Sigmoid colon (tissue), 7 donors: ENCODE measurements around the gene IPMK. TPM values are rescaled to one million over a fixed set of nuclear protein-coding genes. Genes with fewer than 3 reads are reported as not detected.

Experiments used
- DNase-seq: peaks from one replicate; pipeline ENCODE4 v3.0.0-alpha.2; 2019
- H3K27ac ChIP-seq, 4 donors: fragments of 200-600 bp; sonication (generic); one replicate each; pipeline ENCODE4 v1.5.1; 2016 to 2019; ENCODE audit warnings: mild to moderate bottlenecking in 1 of 4
- H3K27me3 ChIP-seq, 3 donors: fragments of 200-600 bp; sonication (generic); one replicate each; pipeline ENCODE4 v1.5.1; 2019; ENCODE audit warnings: mild to moderate bottlenecking in 1 of 3
- H3K36me3 ChIP-seq, 4 donors: fragments of 200-600 bp; sonication (generic); one replicate each; pipeline ENCODE4 v1.5.1; 2016 to 2019
- H3K4me1 ChIP-seq, 4 donors: fragments of 200-600 bp; sonication (generic); one replicate each; pipeline ENCODE4 v1.5.1; 2017 to 2019
- H3K4me3 ChIP-seq, 4 donors: fragments of 200-600 bp; sonication (generic); one replicate each; pipeline ENCODE4 v1.5.1; 2017 to 2019; ENCODE audit warnings: mild to moderate bottlenecking in 2 of 4, moderate library complexity in 1 of 4
- H3K9me3 ChIP-seq, 4 donors: fragments of 200-600 bp in 3 of 4; sonication (generic) in 3 of 4; one replicate each; pipeline versions ENCODE4 v1.5.1 to v1.6.1; 2013 to 2019
- EP300 ChIP-seq, 4 donors: sonication (generic); formaldehyde crosslinking; IDR thresholded peaks; one replicate each; pipeline ENCODE4 v1.6.1; 2017; ENCODE audit warnings: antibody characterized with exemption in 4 of 4
- POLR2A ChIP-seq, 2 donors: fragments of 450-650 bp; IDR thresholded peaks; one replicate each; pipeline ENCODE4 v1.6.1; 2016; ENCODE audit warnings: antibody characterized with exemption in 2 of 2, mild to moderate bottlenecking in 2 of 2, moderate library complexity in 2 of 2
- POLR2AphosphoS5 ChIP-seq, 4 donors: sonication (generic); formaldehyde crosslinking; IDR thresholded peaks; one replicate each; pipeline ENCODE4 v1.6.1; 2017; ENCODE audit warnings: antibody characterized with exemption in 4 of 4
- WGBS, 2 donors: extraction: QIAGEN DNeasy Blood & Tissue Kit; methylation state at CpG; one replicate each; pipeline ENCODE4 v1.1.7; 2013; 5-methylcytosine and 5-hydroxymethylcytosine counted together
- intact Hi-C: fragments of 100-400 bp; cut with DNase I; formaldehyde crosslinking; loops from one replicate; pipeline ENCODE4 v1.15.1; 2023
- polyA plus RNA-seq, 3 donors: library from polyadenylated mRNA; stranded (reverse); fragments of 200-250 nt; gene quantifications; one replicate each; pipeline ENCODE4 v1.2.3, GENCODE V29; 2013
- total RNA-seq, 4 donors: library from RNA; depleted of rRNA; stranded (reverse); fragments of >200 nt; gene quantifications; one replicate each; pipeline ENCODE4 v1.1.0, GENCODE V29; 2016
- TF ChIP-seq, protein P1 (sequence below), 4 experiments: fragments of 450-650 bp in 3 of 4; fragments of 200-600 bp in 1 of 4; IDR thresholded peaks; one replicate each; pipeline ENCODE4 v1.5.1; 2016 to 2019; ENCODE audit warnings: antibody characterized with exemption in 4 of 4, mild to moderate bottlenecking in 3 of 4, moderate library complexity in 2 of 4
- donor health status: healthy with polysubstance abuse.
- donor health status: Bipolar disorder and iron deficiency.
- donor health status: healthy.

Gene IPMK
- total and polyA plus RNA-seq, 7 donors: 4.6 to 9.0 (median 5.5) TPM

DNA sequence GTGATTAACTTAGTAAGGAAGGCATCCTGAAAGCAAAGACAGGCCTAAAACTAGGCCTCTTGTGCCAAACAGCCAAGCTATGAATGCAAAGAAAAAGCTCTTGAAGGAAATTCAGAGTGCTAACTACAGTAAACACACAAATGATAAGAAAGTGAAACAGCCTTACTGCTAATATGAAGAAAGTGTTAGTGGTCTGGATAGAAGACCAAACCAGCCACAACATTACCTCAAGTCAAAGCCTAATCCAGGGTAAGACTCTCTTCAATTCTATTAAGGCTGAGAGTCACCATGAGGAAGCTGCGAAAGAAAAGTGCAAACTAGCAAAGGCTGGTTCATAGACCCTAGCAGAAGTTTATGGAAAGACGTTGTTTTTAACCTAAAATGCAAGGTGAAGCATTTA lies 66.0 kb downstream of the IPMK start:
- Histone ChIP-seq H3K4me3 (no peak overlapping the region), H3K27ac (no peak overlapping the region), H3K27me3 (no peaks in the 10 kb centered on the region), H3K36me3 (no peaks in the 10 kb centered on the region), H3K9me3 (no peaks in the 10 kb centered on the region), H3K4me1 (no peaks in the 10 kb centered on the region)
- WGBS, 2 donors: 94 to 97% methylated on average over 2 of the region's 2 CpGs
- no peak for DNase-seq
- no peak for TF ChIP-seq POLR2A (IDR thresholded peaks at IDR 0.05)
- TF ChIP-seq POLR2AphosphoS5 (IDR thresholded peaks at IDR 0.05): no peak
- intact Hi-C loops: no loop called here

DNA sequence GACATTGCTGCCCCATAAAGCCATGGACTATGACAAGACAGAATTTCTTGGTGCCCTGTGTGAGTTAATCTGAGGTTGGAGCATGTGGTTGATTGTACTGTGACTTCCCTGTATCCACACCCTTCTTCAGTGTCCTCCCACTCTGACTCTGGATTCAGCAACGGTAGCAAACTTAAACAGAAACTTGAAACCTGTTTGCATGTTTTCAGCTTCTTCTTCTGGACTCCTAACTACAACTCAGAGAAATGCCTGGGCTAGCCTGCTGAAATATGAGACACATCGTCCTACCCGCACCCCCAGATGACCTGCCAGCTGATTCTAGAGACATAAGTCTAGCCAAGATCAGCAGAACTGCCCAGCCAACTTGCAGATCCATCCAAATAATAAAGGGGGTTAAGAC lies 78.4 kb downstream of the IPMK start:
- no peaks in the 10 kb centered on the region for H3K9me3 ChIP-seq
- intact Hi-C loops: no loop called here
- H3K36me3 ChIP-seq: no peaks in the 10 kb centered on the region
- TF ChIP-seq EP300 (IDR thresholded peaks at IDR 0.05): no peak
- H3K4me1 ChIP-seq: no peaks in the 10 kb centered on the region
- H3K4me3 ChIP-seq: no peak overlapping the region
- no peak for DNase-seq
- no peaks in the 10 kb centered on the region for H3K27me3 ChIP-seq
- no peak overlapping the region for H3K27ac ChIP-seq
- WGBS, 2 donors: 35 to 50% methylated on average over 3 of the region's 3 CpGs

DNA sequence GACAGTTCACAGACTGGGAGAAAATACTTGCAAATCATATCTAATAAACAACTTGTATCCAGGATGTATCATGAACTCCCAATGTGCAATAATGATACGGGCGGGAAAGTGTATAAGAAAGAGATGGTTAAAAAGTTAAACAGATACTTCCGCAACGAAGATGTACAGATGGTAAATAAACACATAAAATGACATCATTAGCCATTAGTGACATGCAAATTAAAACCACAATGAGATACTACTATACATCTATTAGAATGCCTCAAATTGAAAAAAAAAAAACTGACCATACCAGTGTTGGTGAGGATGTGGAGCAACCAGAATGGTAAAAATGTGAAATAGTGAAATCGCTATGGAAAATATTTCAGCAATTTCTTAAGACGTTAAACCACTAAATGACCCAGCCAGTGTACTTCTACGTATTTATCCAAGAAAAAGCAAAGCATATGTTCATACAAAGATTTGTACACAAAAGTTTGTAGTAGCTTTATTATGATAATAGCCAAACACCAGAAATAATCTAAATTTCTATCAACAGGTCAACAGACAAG lies 83.5 kb downstream of the IPMK start:
- Histone ChIP-seq H3K4me3 (no peak overlapping the region), H3K36me3 (no peaks in the 10 kb centered on the region), H3K4me1 (no peaks in the 10 kb centered on the region), H3K9me3 (no peaks in the 10 kb centered on the region), H3K27ac (no peak overlapping the region), H3K27me3 (no peaks in the 10 kb centered on the region)
- intact Hi-C loops: no loop called here
- WGBS, 2 donors: 89 to 90% methylated on average over 7 of the region's 7 CpGs
- DNase-seq: no peak
- TF ChIP-seq, protein P1, sequence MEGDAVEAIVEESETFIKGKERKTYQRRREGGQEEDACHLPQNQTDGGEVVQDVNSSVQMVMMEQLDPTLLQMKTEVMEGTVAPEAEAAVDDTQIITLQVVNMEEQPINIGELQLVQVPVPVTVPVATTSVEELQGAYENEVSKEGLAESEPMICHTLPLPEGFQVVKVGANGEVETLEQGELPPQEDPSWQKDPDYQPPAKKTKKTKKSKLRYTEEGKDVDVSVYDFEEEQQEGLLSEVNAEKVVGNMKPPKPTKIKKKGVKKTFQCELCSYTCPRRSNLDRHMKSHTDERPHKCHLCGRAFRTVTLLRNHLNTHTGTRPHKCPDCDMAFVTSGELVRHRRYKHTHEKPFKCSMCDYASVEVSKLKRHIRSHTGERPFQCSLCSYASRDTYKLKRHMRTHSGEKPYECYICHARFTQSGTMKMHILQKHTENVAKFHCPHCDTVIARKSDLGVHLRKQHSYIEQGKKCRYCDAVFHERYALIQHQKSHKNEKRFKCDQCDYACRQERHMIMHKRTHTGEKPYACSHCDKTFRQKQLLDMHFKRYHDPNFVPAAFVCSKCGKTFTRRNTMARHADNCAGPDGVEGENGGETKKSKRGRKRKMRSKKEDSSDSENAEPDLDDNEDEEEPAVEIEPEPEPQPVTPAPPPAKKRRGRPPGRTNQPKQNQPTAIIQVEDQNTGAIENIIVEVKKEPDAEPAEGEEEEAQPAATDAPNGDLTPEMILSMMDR (IDR thresholded peaks at IDR 0.05): no peak
- TF ChIP-seq POLR2AphosphoS5 (IDR thresholded peaks at IDR 0.05) (no peak), EP300 (IDR thresholded peaks at IDR 0.05) (no peak), POLR2A (IDR thresholded peaks at IDR 0.05) (no peak)

DNA sequence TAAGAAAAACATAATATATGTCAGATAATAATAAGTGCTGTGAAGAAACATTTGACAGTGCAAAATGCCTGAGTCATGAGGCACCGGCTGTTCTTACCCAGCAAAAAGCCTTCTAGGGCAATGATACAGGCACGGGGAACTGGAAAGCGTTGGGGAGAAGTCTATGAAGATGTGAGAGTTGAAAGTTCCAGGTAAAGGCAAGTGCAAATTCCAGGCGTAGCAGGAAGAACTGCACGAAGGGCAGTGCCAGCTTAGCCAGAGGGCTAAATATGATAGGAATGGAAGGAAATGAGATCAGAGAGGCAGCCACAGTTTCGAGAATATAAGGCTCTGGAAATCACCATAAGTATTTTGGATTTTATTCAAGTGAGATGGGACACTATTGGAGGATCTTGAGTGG lies 87.0 kb downstream of the IPMK start:
- WGBS, 2 donors: 79 to 81% methylated on average over 6 of the region's 6 CpGs
- H3K27ac ChIP-seq: no peak overlapping the region
- H3K36me3 ChIP-seq: no peaks in the 10 kb centered on the region
- peaks cover 0 to 8% (median 0%) of the 10 kb centered on the region in 4 donors for H3K4me1 ChIP-seq
- no peaks in the 10 kb centered on the region for H3K9me3 ChIP-seq
- DNase-seq: no peak
- no peaks in the 10 kb centered on the region for H3K27me3 ChIP-seq
- intact Hi-C loops: no loop called here
- TF ChIP-seq, protein P1 (IDR thresholded peaks at IDR 0.05): no peak
- TF ChIP-seq POLR2AphosphoS5 (IDR thresholded peaks at IDR 0.05) (no peak), EP300 (IDR thresholded peaks at IDR 0.05) (no peak), POLR2A (IDR thresholded peaks at IDR 0.05) (no peak)
- no peak overlapping the region for H3K4me3 ChIP-seq

DNA sequence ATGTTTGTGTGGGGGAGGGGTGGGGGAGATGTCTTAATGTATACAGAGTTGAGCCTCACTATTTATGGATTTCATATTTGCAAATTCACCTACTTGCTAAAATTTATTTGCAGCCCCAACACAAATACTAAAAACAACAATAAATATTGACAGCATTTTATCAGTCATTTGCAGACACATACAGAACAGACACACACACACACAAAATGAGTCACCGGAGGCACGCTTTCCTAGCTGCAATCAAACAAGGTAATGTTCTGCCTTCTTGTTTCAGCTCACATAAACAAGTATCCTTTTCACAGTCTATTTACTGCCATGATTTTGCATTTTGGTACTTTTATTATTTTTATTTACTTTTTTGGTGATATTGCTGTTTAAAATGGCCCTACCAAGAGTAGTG lies 88.5 kb downstream of the IPMK start:
- no peak for TF ChIP-seq POLR2A (IDR thresholded peaks at IDR 0.05)
- TF ChIP-seq, protein P1 (IDR thresholded peaks at IDR 0.05): no peak
- no peak overlapping the region for H3K4me3 ChIP-seq
- WGBS, 2 donors: 85 to 93% methylated on average over 2 of the region's 2 CpGs
- intact Hi-C loops: loop anchor here (5.0 kb wide), 1 partner anchor 208 kb away; the partner anchor contains the start of gene TFAM
- no peaks in the 10 kb centered on the region for H3K36me3 ChIP-seq
- H3K4me1 ChIP-seq: peaks cover 0 to 8% (median 0%) of the 10 kb centered on the region in 4 donors
- H3K27ac ChIP-seq: no peak overlapping the region
- no peaks in the 10 kb centered on the region for H3K9me3 ChIP-seq
- DNase-seq: no peak
- no peaks in the 10 kb centered on the region for H3K27me3 ChIP-seq

GRCh38 chr10:58178811-58179210 lies 88.9 kb downstream of the IPMK start:
- DNase-seq: no peak
- intact Hi-C loops: loop anchor here (5.0 kb wide), 1 partner anchor 208 kb away; the partner anchor contains the start of gene TFAM
- 59 to 81% methylated on average over 1 of the region's 1 CpG for WGBS, 2 donors

More at GRCh38 chr10:58178811-58179210, 88.9 kb downstream of the IPMK start:
- no peak overlapping the region for H3K4me3 ChIP-seq
- no peaks in the 10 kb centered on the region for H3K9me3 ChIP-seq
- H3K27ac ChIP-seq: peak overlapping the region in 1 of 4 donors; percentile 42
- H3K27me3 ChIP-seq: no peaks in the 10 kb centered on the region
- peaks cover 0 to 8% (median 0%) of the 10 kb centered on the region in 4 donors for H3K4me1 ChIP-seq
- TF ChIP-seq, protein P1 (IDR thresholded peaks at IDR 0.05): no peak
- no peaks in the 10 kb centered on the region for H3K36me3 ChIP-seq
